WTC11 (cell line): ENCODE data around the gene PRR15. TPM values are rescaled to one million over a fixed set of nuclear protein-coding genes. Genes with fewer than 3 reads are reported as not detected.

Source experiments
- ATAC-seq: fragments of 200-7000 bp; cut with Tn5 transposase; 2 replicates; pipeline ENCODE4 v1.10.0; 2021; ENCODE audit warnings: mild to moderate bottlenecking, moderate library complexity
- CTCF ChIA-PET: fragments of 300-600 bp; sonication (Branson Sonifier 250); formaldehyde crosslinking; loops from one replicate; lab custom pipeline; 2021; ENCODE audit warnings: antibody characterized with exemption; lab: Charles Lee
- POLR2A ChIA-PET: fragments of 350-600 bp; sonication (Branson Sonifier 250); formaldehyde crosslinking; loops from one replicate; lab custom pipeline; 2021; ENCODE audit warnings: antibody characterized with exemption; lab: Charles Lee
- DNase-seq: peaks from one replicate; pipeline ENCODE4 v3.0.0; 2021; ENCODE audit warnings: low spot score
- H3K27ac Mint-ChIP-seq: 2 replicates; pipeline ENCODE4 v1.8.0; 2021; ENCODE audit warnings: mixed read lengths
- H3K27me3 Mint-ChIP-seq: 2 replicates; pipeline ENCODE4 v1.8.0; 2021; ENCODE audit warnings: low read depth, mild to moderate bottlenecking, moderate library complexity, mixed read lengths
- H3K36me3 Mint-ChIP-seq: 2 replicates; pipeline ENCODE4 v1.8.0; 2021; ENCODE audit warnings: mixed read lengths
- H3K4me1 Mint-ChIP-seq: 2 replicates; pipeline ENCODE4 v1.8.0; 2022; ENCODE audit warnings: mixed read lengths
- H3K4me3 Mint-ChIP-seq: 2 replicates; pipeline ENCODE4 v1.8.0; 2021; ENCODE audit warnings: mild to moderate bottlenecking, moderate library complexity, mixed read lengths
- H3K9me3 Mint-ChIP-seq: 2 replicates; pipeline ENCODE4 v1.8.0; 2021; ENCODE audit warnings: mixed read lengths
- CREB1 ChIP-seq: sonication (generic); formaldehyde crosslinking; IDR thresholded peaks from 2 replicates; pipeline ENCODE4 v1.8.0; 2023; ENCODE audit warnings: mild to moderate bottlenecking, missing genetic modification reagents
- CREM ChIP-seq: sonication (generic); formaldehyde crosslinking; IDR thresholded peaks from 2 replicates; pipeline ENCODE4 v1.8.1; 2022; ENCODE audit warnings: mild to moderate bottlenecking, missing genetic modification reagents, moderate library complexity
- ETV6 ChIP-seq: sonication (generic); formaldehyde crosslinking; IDR thresholded peaks from 2 replicates; pipeline ENCODE4 v1.8.1; 2022; ENCODE audit warnings: mild to moderate bottlenecking, missing genetic modification reagents
- FOXJ3 ChIP-seq: sonication (generic); formaldehyde crosslinking; IDR thresholded peaks from 2 replicates; pipeline ENCODE4 v1.9.0; 2021; ENCODE audit warnings: missing genetic modification reagents, mild to moderate bottlenecking, borderline replicate concordance
- KAT7 ChIP-seq: sonication (generic); formaldehyde crosslinking; IDR thresholded peaks from 2 replicates; pipeline ENCODE4 v1.8.1; 2023; ENCODE audit warnings: missing genetic modification reagents, mild to moderate bottlenecking, borderline replicate concordance
- NFE2L1 ChIP-seq: sonication (generic); formaldehyde crosslinking; IDR thresholded peaks from 2 replicates; pipeline ENCODE4 v1.8.1; 2023; ENCODE audit warnings: missing genetic modification reagents
- NFYB ChIP-seq: sonication (generic); formaldehyde crosslinking; conservative IDR thresholded peaks from 2 replicates; pipeline ENCODE4 v1.8.0; 2022; ENCODE audit warnings: low read depth, missing genetic modification reagents
- RORB ChIP-seq: fragments of 250-450 bp; sonication (Bioruptor Pico); IDR thresholded peaks from 2 replicates; pipeline ENCODE4 v1.9.0; 2021; ENCODE audit warnings: mild to moderate bottlenecking
- SMAD4 ChIP-seq: sonication (generic); formaldehyde crosslinking; IDR thresholded peaks from 2 replicates; pipeline ENCODE4 v1.8.0; 2022; ENCODE audit warnings: mild to moderate bottlenecking, missing genetic modification reagents
- ZNF138 ChIP-seq: sonication (generic); formaldehyde crosslinking; conservative IDR thresholded peaks from 2 replicates; pipeline ENCODE4 v1.8.1; 2022; ENCODE audit warnings: mild to moderate bottlenecking, moderate library complexity, missing genetic modification reagents
- ZNF416 ChIP-seq: fragments of 250-450 bp; sonication (Bioruptor Pico); IDR thresholded peaks from 2 replicates; pipeline ENCODE4 v1.9.0; 2021; ENCODE audit warnings: mild to moderate bottlenecking, inconsistent platforms
- ZNF671 ChIP-seq: fragments of 250-450 bp; sonication (Bioruptor Pico); IDR thresholded peaks from 2 replicates; pipeline ENCODE4 v1.8.0; 2021; ENCODE audit warnings: mild to moderate bottlenecking
- total RNA-seq: library from RNA; stranded (reverse); gene quantifications from 3 replicates; pipeline ENCODE4 v1.2.3, GENCODE V29; 2021
- TF ChIP-seq, protein P1 (sequence below): sonication (generic); formaldehyde crosslinking; IDR thresholded peaks from 2 replicates; pipeline ENCODE4 v1.8.0; 2023; ENCODE audit warnings: missing genetic modification reagents, mild to moderate bottlenecking, borderline replicate concordance
- TF ChIP-seq, protein P2 (sequence below): sonication (generic); formaldehyde crosslinking; IDR thresholded peaks from 2 replicates; pipeline ENCODE4 v1.8.0; 2022; ENCODE audit warnings: missing genetic modification reagents
- TF ChIP-seq, protein P3 (sequence below): sonication (generic); formaldehyde crosslinking; IDR thresholded peaks from 2 replicates; pipeline ENCODE4 v1.8.1; 2022; ENCODE audit warnings: mild to moderate bottlenecking, missing genetic modification reagents, moderate library complexity, borderline replicate concordance
- TF ChIP-seq, protein P4 (sequence below): fragments of 250-450 bp; sonication (Bioruptor Pico); IDR thresholded peaks from 2 replicates; pipeline ENCODE4 v2.1.2; 2022; ENCODE audit warnings: mild to moderate bottlenecking, moderate library complexity
- TF ChIP-seq, protein P5 (sequence below): sonication (generic); formaldehyde crosslinking; IDR thresholded peaks from 2 replicates; pipeline ENCODE4 v1.8.0; 2023; ENCODE audit warnings: missing genetic modification reagents
- TF ChIP-seq, protein P6 (sequence below): sonication (generic); formaldehyde crosslinking; IDR thresholded peaks from 2 replicates; pipeline ENCODE4 v1.8.1; 2023; ENCODE audit warnings: mild to moderate bottlenecking, missing genetic modification reagents
- TF ChIP-seq, protein P7 (sequence below): sonication (generic); formaldehyde crosslinking; IDR thresholded peaks from 2 replicates; pipeline ENCODE4 v1.8.0; 2022; ENCODE audit warnings: mild to moderate bottlenecking, missing genetic modification reagents

Gene PRR15
- total RNA-seq, 1 experiment from 2014 or later: 21.2 TPM

DNA sequence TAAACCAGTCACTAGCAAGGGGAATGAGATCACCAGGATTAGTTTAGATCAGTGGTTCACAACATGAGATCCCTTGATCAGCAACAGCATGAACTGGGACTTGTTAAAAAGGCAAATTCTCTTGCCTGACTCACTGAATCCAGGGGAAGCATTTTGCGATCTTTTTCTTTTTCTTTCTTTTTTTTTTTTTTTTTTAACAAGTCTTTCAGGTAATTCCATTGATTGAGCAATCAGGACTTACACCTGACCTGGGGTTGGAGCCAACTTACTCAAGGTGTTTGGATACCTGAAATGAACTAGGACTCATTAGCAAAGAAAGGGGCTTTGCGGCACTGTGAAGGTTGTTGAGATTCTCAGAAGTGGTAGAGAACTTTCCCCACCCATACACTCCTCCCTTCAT lies 47.1 kb upstream of the PRR15 start (continued):
- TF ChIP-seq NFYB (CRISPR knock-in tag): no peak
- TF ChIP-seq ETV6: no peak

DNA sequence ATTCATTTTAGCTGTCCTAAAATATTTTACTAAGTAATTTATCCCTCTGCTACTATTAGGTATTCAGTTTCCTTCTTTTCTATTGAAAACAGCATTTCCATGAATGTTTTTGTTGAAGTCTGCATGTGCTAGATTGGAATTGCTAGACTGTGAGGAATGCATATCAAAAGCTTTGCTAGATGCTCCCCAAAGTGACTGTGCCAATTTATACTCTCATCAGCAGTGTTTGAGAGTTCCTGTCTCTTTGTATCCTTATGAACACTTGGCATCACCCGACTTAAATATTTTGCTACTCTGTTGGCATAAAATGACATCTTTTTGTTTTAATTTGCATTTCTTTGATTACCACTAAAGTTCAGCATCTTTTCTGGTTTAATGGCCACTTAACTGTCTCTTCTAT lies 45.0 kb upstream of the PRR15 start:
- Mint-ChIP-seq H3K4me3 (no peak overlapping the region), H3K4me1 (no peaks in the 10 kb centered on the region), H3K9me3 (peaks cover 14% of the 10 kb centered on the region), H3K27ac (no peak overlapping the region), H3K27me3 (no peaks in the 10 kb centered on the region), H3K36me3 (peaks cover 4% of the 10 kb centered on the region)
- no peak for DNase-seq
- TF ChIP-seq, protein P1, sequence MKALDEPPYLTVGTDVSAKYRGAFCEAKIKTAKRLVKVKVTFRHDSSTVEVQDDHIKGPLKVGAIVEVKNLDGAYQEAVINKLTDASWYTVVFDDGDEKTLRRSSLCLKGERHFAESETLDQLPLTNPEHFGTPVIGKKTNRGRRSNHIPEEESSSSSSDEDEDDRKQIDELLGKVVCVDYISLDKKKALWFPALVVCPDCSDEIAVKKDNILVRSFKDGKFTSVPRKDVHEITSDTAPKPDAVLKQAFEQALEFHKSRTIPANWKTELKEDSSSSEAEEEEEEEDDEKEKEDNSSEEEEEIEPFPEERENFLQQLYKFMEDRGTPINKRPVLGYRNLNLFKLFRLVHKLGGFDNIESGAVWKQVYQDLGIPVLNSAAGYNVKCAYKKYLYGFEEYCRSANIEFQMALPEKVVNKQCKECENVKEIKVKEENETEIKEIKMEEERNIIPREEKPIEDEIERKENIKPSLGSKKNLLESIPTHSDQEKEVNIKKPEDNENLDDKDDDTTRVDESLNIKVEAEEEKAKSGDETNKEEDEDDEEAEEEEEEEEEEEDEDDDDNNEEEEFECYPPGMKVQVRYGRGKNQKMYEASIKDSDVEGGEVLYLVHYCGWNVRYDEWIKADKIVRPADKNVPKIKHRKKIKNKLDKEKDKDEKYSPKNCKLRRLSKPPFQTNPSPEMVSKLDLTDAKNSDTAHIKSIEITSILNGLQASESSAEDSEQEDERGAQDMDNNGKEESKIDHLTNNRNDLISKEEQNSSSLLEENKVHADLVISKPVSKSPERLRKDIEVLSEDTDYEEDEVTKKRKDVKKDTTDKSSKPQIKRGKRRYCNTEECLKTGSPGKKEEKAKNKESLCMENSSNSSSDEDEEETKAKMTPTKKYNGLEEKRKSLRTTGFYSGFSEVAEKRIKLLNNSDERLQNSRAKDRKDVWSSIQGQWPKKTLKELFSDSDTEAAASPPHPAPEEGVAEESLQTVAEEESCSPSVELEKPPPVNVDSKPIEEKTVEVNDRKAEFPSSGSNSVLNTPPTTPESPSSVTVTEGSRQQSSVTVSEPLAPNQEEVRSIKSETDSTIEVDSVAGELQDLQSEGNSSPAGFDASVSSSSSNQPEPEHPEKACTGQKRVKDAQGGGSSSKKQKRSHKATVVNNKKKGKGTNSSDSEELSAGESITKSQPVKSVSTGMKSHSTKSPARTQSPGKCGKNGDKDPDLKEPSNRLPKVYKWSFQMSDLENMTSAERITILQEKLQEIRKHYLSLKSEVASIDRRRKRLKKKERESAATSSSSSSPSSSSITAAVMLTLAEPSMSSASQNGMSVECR (CRISPR knock-in tag): no peak
- no peak for TF ChIP-seq NFE2L1 (CRISPR knock-in tag)
- ATAC-seq: no peak
- ChIA-PET CTCF (no interaction called here), POLR2A (no interaction called here)

DNA sequence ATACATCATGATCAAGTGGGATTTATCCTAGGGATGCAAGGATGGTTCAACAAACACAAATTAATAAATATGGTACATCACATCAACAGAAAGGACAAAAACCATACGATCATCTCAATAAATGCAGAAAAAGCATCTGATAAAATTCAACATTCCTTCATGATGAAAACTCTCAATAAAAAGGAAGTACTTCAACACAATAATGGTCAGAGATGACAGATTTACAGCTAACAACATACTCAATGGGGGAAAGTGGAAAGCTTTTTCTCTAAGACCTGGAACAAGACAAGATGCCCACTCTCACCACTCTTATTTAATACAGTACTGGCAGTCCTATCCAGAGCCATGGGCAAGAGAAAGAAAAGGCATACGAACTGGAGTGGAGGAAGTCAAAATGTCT lies 39.9 kb upstream of the PRR15 start:
- Mint-ChIP-seq H3K36me3 (peaks cover 4% of the 10 kb centered on the region), H3K4me3 (no peak overlapping the region), H3K27me3 (no peaks in the 10 kb centered on the region), H3K4me1 (peaks cover 7% of the 10 kb centered on the region), H3K9me3 (peaks cover 15% of the 10 kb centered on the region), H3K27ac (no peak overlapping the region)
- DNase-seq (no peak), ATAC-seq (no peak)
- ChIA-PET POLR2A (no interaction called here), CTCF (no interaction called here)
- TF ChIP-seq, protein P2, sequence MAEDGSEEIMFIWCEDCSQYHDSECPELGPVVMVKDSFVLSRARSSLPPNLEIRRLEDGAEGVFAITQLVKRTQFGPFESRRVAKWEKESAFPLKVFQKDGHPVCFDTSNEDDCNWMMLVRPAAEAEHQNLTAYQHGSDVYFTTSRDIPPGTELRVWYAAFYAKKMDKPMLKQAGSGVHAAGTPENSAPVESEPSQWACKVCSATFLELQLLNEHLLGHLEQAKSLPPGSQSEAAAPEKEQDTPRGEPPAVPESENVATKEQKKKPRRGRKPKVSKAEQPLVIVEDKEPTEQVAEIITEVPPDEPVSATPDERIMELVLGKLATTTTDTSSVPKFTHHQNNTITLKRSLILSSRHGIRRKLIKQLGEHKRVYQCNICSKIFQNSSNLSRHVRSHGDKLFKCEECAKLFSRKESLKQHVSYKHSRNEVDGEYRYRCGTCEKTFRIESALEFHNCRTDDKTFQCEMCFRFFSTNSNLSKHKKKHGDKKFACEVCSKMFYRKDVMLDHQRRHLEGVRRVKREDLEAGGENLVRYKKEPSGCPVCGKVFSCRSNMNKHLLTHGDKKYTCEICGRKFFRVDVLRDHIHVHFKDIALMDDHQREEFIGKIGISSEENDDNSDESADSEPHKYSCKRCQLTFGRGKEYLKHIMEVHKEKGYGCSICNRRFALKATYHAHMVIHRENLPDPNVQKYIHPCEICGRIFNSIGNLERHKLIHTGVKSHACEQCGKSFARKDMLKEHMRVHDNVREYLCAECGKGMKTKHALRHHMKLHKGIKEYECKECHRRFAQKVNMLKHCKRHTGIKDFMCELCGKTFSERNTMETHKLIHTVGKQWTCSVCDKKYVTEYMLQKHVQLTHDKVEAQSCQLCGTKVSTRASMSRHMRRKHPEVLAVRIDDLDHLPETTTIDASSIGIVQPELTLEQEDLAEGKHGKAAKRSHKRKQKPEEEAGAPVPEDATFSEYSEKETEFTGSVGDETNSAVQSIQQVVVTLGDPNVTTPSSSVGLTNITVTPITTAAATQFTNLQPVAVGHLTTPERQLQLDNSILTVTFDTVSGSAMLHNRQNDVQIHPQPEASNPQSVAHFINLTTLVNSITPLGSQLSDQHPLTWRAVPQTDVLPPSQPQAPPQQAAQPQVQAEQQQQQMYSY: no peak
- TF ChIP-seq, protein P3, sequence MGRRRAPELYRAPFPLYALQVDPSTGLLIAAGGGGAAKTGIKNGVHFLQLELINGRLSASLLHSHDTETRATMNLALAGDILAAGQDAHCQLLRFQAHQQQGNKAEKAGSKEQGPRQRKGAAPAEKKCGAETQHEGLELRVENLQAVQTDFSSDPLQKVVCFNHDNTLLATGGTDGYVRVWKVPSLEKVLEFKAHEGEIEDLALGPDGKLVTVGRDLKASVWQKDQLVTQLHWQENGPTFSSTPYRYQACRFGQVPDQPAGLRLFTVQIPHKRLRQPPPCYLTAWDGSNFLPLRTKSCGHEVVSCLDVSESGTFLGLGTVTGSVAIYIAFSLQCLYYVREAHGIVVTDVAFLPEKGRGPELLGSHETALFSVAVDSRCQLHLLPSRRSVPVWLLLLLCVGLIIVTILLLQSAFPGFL: no peak
- TF ChIP-seq, protein P4, sequence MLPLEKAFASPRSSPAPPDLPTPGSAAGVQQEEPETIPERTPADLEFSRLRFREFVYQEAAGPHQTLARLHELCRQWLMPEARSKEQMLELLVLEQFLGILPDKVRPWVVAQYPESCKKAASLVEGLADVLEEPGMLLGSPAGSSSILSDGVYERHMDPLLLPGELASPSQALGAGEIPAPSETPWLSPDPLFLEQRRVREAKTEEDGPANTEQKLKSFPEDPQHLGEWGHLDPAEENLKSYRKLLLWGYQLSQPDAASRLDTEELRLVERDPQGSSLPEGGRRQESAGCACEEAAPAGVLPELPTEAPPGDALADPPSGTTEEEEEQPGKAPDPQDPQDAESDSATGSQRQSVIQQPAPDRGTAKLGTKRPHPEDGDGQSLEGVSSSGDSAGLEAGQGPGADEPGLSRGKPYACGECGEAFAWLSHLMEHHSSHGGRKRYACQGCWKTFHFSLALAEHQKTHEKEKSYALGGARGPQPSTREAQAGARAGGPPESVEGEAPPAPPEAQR (CRISPR knock-in tag): no peak
- TF ChIP-seq SMAD4 (CRISPR knock-in tag) (no peak), FOXJ3 (no peak), NFE2L1 (CRISPR knock-in tag) (no peak), KAT7 (CRISPR knock-in tag) (no peak), CREM (CRISPR knock-in tag) (no peak), CREB1 (CRISPR knock-in tag) (no peak), ZNF138 (no peak), ZNF671 (CRISPR knock-in tag) (no peak), ZNF416 (CRISPR knock-in tag) (no peak), RORB (no peak)
- TF ChIP-seq, protein P5, sequence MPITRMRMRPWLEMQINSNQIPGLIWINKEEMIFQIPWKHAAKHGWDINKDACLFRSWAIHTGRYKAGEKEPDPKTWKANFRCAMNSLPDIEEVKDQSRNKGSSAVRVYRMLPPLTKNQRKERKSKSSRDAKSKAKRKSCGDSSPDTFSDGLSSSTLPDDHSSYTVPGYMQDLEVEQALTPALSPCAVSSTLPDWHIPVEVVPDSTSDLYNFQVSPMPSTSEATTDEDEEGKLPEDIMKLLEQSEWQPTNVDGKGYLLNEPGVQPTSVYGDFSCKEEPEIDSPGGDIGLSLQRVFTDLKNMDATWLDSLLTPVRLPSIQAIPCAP (CRISPR knock-in tag): no peak
- TF ChIP-seq, protein P6, sequence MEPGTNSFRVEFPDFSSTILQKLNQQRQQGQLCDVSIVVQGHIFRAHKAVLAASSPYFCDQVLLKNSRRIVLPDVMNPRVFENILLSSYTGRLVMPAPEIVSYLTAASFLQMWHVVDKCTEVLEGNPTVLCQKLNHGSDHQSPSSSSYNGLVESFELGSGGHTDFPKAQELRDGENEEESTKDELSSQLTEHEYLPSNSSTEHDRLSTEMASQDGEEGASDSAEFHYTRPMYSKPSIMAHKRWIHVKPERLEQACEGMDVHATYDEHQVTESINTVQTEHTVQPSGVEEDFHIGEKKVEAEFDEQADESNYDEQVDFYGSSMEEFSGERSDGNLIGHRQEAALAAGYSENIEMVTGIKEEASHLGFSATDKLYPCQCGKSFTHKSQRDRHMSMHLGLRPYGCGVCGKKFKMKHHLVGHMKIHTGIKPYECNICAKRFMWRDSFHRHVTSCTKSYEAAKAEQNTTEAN (CRISPR knock-in tag): no peak
- TF ChIP-seq, protein P7, sequence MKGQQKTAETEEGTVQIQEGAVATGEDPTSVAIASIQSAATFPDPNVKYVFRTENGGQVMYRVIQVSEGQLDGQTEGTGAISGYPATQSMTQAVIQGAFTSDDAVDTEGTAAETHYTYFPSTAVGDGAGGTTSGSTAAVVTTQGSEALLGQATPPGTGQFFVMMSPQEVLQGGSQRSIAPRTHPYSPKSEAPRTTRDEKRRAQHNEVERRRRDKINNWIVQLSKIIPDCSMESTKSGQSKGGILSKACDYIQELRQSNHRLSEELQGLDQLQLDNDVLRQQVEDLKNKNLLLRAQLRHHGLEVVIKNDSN (CRISPR knock-in tag): no peak
